ENCODE measurements around the gene SORCS2. TPM values are rescaled to one million over a fixed set of nuclear protein-coding genes. Genes with fewer than 3 reads are reported as not detected.

Gene SORCS2
- total and polyA plus RNA-seq, 2 donors (not counting 1 experiment from before 2014, with no cell fraction given): not detected

DNA sequence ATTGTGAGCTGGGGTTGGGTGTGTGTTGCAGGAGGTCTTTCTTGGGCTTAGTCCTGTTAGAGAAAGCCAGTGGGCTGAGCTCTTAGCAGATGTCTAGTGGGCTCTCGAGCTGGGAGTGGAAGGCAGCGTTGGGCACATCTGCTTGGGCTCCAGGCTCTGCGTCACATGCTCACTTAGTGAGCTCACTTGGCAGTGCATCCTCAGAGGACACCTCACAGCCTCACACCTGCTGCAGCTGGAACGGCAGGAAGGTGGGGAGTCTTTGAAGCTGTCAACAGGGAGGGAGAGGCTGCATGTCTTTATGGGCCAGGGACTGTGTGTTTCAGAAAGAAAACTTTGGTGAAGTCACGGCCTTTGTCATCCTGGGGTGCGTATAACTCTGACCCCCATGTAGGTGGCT is 160.1 kb downstream of the SORCS2 start:
- H3K9me3 ChIP-seq (ENCODE audit: control extremely low read depth in 1 of 3, control insufficient read depth in 2 of 3, insufficient read depth in 1 of 3, low read length in 2 of 3): peaks cover 0 to 17% (median 0%) of the 10 kb centered on the region in 3 donors
- Mint-ChIP-seq H3K27ac (no peak overlapping the region), H3K4me3 (no peak overlapping the region), H3K27me3 (peaks cover 4% of the 10 kb centered on the region), H3K9me3 (ENCODE audit: insufficient read depth) (no peaks in the 10 kb centered on the region), H3K4me1 (no peaks in the 10 kb centered on the region)
- DNase-seq: no peak
- POLR2A ChIA-PET: no interaction called here
- no peak overlapping the region for H3K4me3 ChIP-seq (ENCODE audit: control extremely low read depth in 1 of 5, extremely low read depth in 1 of 5, insufficient read depth in 1 of 5, low read depth in 2 of 5, low read length in 4 of 5)
- H3K4me1 ChIP-seq (ENCODE audit: control insufficient read depth in 2 of 2, insufficient read depth in 2 of 2, low read length in 2 of 2): no peaks in the 10 kb centered on the region
- H3K4me2 ChIP-seq (replicated peaks; ENCODE audit: low read depth, low read length, poor library complexity, severe bottlenecking): no peak overlapping the region
- ATAC-seq (ENCODE audit: low read depth): no peak
- 66% methylated on average over 4 of the region's 6 CpGs for WGBS (ENCODE audit: insufficient coverage)
- TF ChIP-seq, protein P1, sequence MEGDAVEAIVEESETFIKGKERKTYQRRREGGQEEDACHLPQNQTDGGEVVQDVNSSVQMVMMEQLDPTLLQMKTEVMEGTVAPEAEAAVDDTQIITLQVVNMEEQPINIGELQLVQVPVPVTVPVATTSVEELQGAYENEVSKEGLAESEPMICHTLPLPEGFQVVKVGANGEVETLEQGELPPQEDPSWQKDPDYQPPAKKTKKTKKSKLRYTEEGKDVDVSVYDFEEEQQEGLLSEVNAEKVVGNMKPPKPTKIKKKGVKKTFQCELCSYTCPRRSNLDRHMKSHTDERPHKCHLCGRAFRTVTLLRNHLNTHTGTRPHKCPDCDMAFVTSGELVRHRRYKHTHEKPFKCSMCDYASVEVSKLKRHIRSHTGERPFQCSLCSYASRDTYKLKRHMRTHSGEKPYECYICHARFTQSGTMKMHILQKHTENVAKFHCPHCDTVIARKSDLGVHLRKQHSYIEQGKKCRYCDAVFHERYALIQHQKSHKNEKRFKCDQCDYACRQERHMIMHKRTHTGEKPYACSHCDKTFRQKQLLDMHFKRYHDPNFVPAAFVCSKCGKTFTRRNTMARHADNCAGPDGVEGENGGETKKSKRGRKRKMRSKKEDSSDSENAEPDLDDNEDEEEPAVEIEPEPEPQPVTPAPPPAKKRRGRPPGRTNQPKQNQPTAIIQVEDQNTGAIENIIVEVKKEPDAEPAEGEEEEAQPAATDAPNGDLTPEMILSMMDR (IDR thresholded peaks at IDR 0.05): no peak
- no peak for TF ChIP-seq EZH2 (IDR thresholded peaks at IDR 0.05; ENCODE audit: borderline replicate concordance, insufficient read depth, low read depth, low read length, poor library complexity, severe bottlenecking)
- H4K20me1 ChIP-seq (ENCODE audit: control insufficient read depth, insufficient read depth, low read length, poor library complexity, severe bottlenecking): no peaks in the 10 kb centered on the region
- CTCF ChIA-PET: no interaction called here
- H3K36me3 ChIP-seq (replicated peaks in 1 of 2; ENCODE audit: control extremely low read depth in 1 of 2, control insufficient read depth in 1 of 2, extremely low read depth in 1 of 2, insufficient read depth in 2 of 2, low read length in 1 of 2): no peaks in the 10 kb centered on the region
- H3K27me3 ChIP-seq (replicated peaks in 1 of 4; ENCODE audit: control extremely low read depth in 1 of 4, control insufficient read depth in 3 of 4, insufficient read depth in 4 of 4, low read length in 3 of 4): no peaks in the 10 kb centered on the region
- no peak overlapping the region for H2AFZ ChIP-seq (ENCODE audit: insufficient read depth, low read depth, low read length, poor library complexity, severe bottlenecking)
- no peak overlapping the region for H3K9ac ChIP-seq (ENCODE audit: low read length)
- no peaks in the 10 kb centered on the region for H3K79me2 ChIP-seq (ENCODE audit: control insufficient read depth, insufficient read depth, low read length)
- no peak overlapping the region for H3K27ac ChIP-seq (ENCODE audit: low read length in 2 of 2)
- intact Hi-C loops (cut with micrococcal nuclease): no loop called here

DNA sequence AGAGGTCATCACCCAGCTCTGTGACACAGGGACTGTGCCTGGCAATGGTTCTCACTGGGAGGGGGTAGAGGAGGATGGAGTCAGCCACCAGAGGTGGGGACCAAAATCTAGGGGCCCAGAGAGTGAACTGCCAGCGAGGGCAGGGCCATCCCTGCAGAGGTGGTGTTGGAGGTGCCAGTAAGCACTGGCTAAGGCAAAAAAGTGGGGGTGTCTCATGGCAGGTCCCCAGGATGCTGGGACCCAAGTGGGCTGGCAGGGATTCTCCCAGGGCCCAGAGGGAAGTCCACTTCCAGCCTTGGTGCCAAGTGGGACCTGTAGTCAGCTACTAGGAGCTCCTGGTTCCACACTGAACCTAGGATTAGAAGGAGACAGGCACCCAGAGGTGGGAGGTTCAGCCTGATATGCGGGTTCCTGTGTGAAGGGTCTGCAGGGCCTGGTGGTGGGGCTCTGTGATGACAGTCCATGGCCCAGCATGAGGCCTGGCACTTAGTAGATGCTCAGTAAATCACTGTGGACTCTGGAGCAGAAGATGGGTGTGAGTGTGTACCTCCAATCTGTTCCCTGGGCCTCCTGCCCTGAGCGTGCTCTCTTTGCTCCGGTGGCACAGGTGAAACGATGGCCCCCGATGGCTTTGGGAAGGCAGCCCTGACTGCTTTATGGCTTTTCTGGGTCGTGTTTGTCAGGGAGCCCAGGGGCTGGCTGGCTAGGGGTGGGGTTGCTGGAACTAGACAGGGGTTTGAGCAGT is 160.9 kb downstream of the SORCS2 start:
- Histone ChIP-seq H4K20me1 (ENCODE audit: control insufficient read depth, insufficient read depth, low read length, poor library complexity, severe bottlenecking) (no peaks in the 10 kb centered on the region), H3K9me3 (ENCODE audit: control extremely low read depth in 1 of 3, control insufficient read depth in 2 of 3, insufficient read depth in 1 of 3, low read length in 2 of 3) (peaks cover 0 to 17% (median 0%) of the 10 kb centered on the region in 3 donors), H3K27ac (ENCODE audit: low read length in 2 of 2) (no peak overlapping the region), H3K79me2 (ENCODE audit: control insufficient read depth, insufficient read depth, low read length) (no peaks in the 10 kb centered on the region), H3K9ac (ENCODE audit: low read length) (no peak overlapping the region), H3K4me3 (ENCODE audit: control extremely low read depth in 1 of 5, extremely low read depth in 1 of 5, insufficient read depth in 1 of 5, low read depth in 2 of 5, low read length in 4 of 5) (no peak overlapping the region), H2AFZ (ENCODE audit: insufficient read depth, low read depth, low read length, poor library complexity, severe bottlenecking) (no peak overlapping the region), H3K27me3 (replicated peaks in 1 of 4; ENCODE audit: control extremely low read depth in 1 of 4, control insufficient read depth in 3 of 4, insufficient read depth in 4 of 4, low read length in 3 of 4) (no peaks in the 10 kb centered on the region), H3K4me1 (ENCODE audit: control insufficient read depth in 2 of 2, insufficient read depth in 2 of 2, low read length in 2 of 2) (no peaks in the 10 kb centered on the region), H3K4me2 (replicated peaks; ENCODE audit: low read depth, low read length, poor library complexity, severe bottlenecking) (no peak overlapping the region), H3K36me3 (replicated peaks in 1 of 2; ENCODE audit: control extremely low read depth in 1 of 2, control insufficient read depth in 1 of 2, extremely low read depth in 1 of 2, insufficient read depth in 2 of 2, low read length in 1 of 2) (no peaks in the 10 kb centered on the region)
- WGBS (ENCODE audit: insufficient coverage): 76% methylated on average over 7 of the region's 7 CpGs
- CTCF ChIA-PET: no interaction called here
- DNase-seq (no peak), ATAC-seq (ENCODE audit: low read depth) (no peak)
- no peaks in the 10 kb centered on the region for H3K4me1 Mint-ChIP-seq
- no peak for TF ChIP-seq EZH2 (IDR thresholded peaks at IDR 0.05; ENCODE audit: borderline replicate concordance, insufficient read depth, low read depth, low read length, poor library complexity, severe bottlenecking)
- TF ChIP-seq, protein P1 (IDR thresholded peaks at IDR 0.05): no peak
- intact Hi-C loops (cut with micrococcal nuclease): no loop called here
- peaks cover 4% of the 10 kb centered on the region for H3K27me3 Mint-ChIP-seq
- POLR2A ChIA-PET: no interaction called here
- H3K27ac Mint-ChIP-seq: no peak overlapping the region
- H3K9me3 Mint-ChIP-seq (ENCODE audit: insufficient read depth): no peaks in the 10 kb centered on the region
- no peak overlapping the region for H3K4me3 Mint-ChIP-seq
